ENCODE data around the gene SAG. TPM values are rescaled to one million over a fixed set of nuclear protein-coding genes. Genes with fewer than 3 reads are reported as not detected.

Gene SAG
- total and polyA plus RNA-seq, 2 experiments from 2014 or later, result 0.47 TPM; not detected in 1

GRCh38 chr2:233267516-233268245 lies 39.9 kb upstream of the SAG start:
- H3K36me3 ChIP-seq (replicated peaks; ENCODE audit: insufficient read depth, low read depth), result peaks cover 4% of the 10 kb centered on the region
- DNase-seq (ENCODE audit: low spot score), result no peak
- no peaks in the 10 kb centered on the region for H3K27me3 ChIP-seq
- no peaks in the 10 kb centered on the region for H3K9me2 ChIP-seq (replicated peaks; ENCODE audit: insufficient read depth)
- TF ChIP-seq CTCF (IDR thresholded peaks at IDR 0.05; ENCODE audit: poor library complexity) (no peak), EZH2 (IDR thresholded peaks at IDR 0.05; ENCODE audit: borderline replicate concordance) (no peak), EZH2phosphoT487 (IDR thresholded peaks at IDR 0.05; ENCODE audit: low read depth, severe bottlenecking, unreplicated experiment) (no peak)
- no peaks in the 10 kb centered on the region for H4K20me1 ChIP-seq (ENCODE audit: insufficient read depth, poor library complexity, severe bottlenecking)
- 92% methylated on average over 6 of the region's 6 CpGs for WGBS (ENCODE audit: low lambda C conversion rate, missing lambda C conversion rate)
- no peaks in the 10 kb centered on the region for H3K9me3 ChIP-seq (ENCODE audit: low read depth)
- no peaks in the 10 kb centered on the region for H3K4me1 ChIP-seq (ENCODE audit: insufficient read depth)
- no peak overlapping the region for H3K4me3 ChIP-seq
- H3K4me2 ChIP-seq, result no peak overlapping the region
- no peaks in the 10 kb centered on the region for H3K79me2 ChIP-seq
- H3K27ac ChIP-seq, result no peak overlapping the region
- H2AFZ ChIP-seq, result no peak overlapping the region

GRCh38 chr2:233270366-233270765 lies 37.2 kb upstream of the SAG start:
- Histone ChIP-seq H2AFZ (no peak overlapping the region), H3K27me3 (no peaks in the 10 kb centered on the region), H3K4me3 (no peak overlapping the region), H3K79me2 (no peaks in the 10 kb centered on the region), H4K20me1 (ENCODE audit: insufficient read depth, poor library complexity, severe bottlenecking) (no peaks in the 10 kb centered on the region), H3K36me3 (replicated peaks; ENCODE audit: insufficient read depth, low read depth) (peaks cover 4% of the 10 kb centered on the region), H3K27ac (no peak overlapping the region), H3K4me1 (ENCODE audit: insufficient read depth) (no peaks in the 10 kb centered on the region), H3K9me3 (ENCODE audit: low read depth) (no peaks in the 10 kb centered on the region), H3K9me2 (replicated peaks; ENCODE audit: insufficient read depth) (no peaks in the 10 kb centered on the region), H3K4me2 (no peak overlapping the region)
- DNase-seq (ENCODE audit: low spot score), result no peak
- 90% methylated on average over 5 of the region's 5 CpGs for WGBS (ENCODE audit: low lambda C conversion rate, missing lambda C conversion rate)
- TF ChIP-seq EZH2 (IDR thresholded peaks at IDR 0.05; ENCODE audit: borderline replicate concordance), result no peak

- no peak for DNase-seq (ENCODE audit: low spot score)
- Histone ChIP-seq H2AFZ (no peak overlapping the region), H3K79me2 (no peaks in the 10 kb centered on the region), H3K4me2 (no peak overlapping the region), H3K27me3 (no peaks in the 10 kb centered on the region), H3K9me2 (replicated peaks; ENCODE audit: insufficient read depth) (no peaks in the 10 kb centered on the region), H3K9me3 (ENCODE audit: low read depth) (no peaks in the 10 kb centered on the region), H4K20me1 (ENCODE audit: insufficient read depth, poor library complexity, severe bottlenecking) (no peaks in the 10 kb centered on the region), H3K4me1 (ENCODE audit: insufficient read depth) (no peaks in the 10 kb centered on the region), H3K36me3 (replicated peaks; ENCODE audit: insufficient read depth, low read depth) (peaks cover 4% of the 10 kb centered on the region), H3K27ac (no peak overlapping the region), H3K4me3 (no peak overlapping the region)
- 92% methylated on average over 4 of the region's 4 CpGs for WGBS (ENCODE audit: low lambda C conversion rate, missing lambda C conversion rate)
- TF ChIP-seq EZH2 (IDR thresholded peaks at IDR 0.05; ENCODE audit: borderline replicate concordance) (no peak), CTCF (IDR thresholded peaks at IDR 0.05; ENCODE audit: poor library complexity) (no peak), EZH2phosphoT487 (IDR thresholded peaks at IDR 0.05; ENCODE audit: low read depth, severe bottlenecking, unreplicated experiment) (no peak)
Measured at GRCh38 chr2:233270951-233271350, 36.7 kb upstream of the SAG start.

GRCh38 chr2:233271693-233272092 lies 35.9 kb upstream of the SAG start:
- Histone ChIP-seq H3K79me2 (no peaks in the 10 kb centered on the region), H2AFZ (no peak overlapping the region), H3K4me2 (no peak overlapping the region), H3K4me3 (no peak overlapping the region), H3K27me3 (no peaks in the 10 kb centered on the region), H4K20me1 (ENCODE audit: insufficient read depth, poor library complexity, severe bottlenecking) (no peaks in the 10 kb centered on the region), H3K36me3 (replicated peaks; ENCODE audit: insufficient read depth, low read depth) (peaks cover 4% of the 10 kb centered on the region), H3K9me3 (ENCODE audit: low read depth) (no peaks in the 10 kb centered on the region), H3K4me1 (ENCODE audit: insufficient read depth) (no peaks in the 10 kb centered on the region), H3K27ac (no peak overlapping the region), H3K9me2 (replicated peaks; ENCODE audit: insufficient read depth) (no peaks in the 10 kb centered on the region)
- TF ChIP-seq EZH2phosphoT487 (IDR thresholded peaks at IDR 0.05; ENCODE audit: low read depth, severe bottlenecking, unreplicated experiment), result no peak
- TF ChIP-seq CTCF (IDR thresholded peaks at IDR 0.05; ENCODE audit: poor library complexity), result no peak
- no peak for TF ChIP-seq EZH2 (IDR thresholded peaks at IDR 0.05; ENCODE audit: borderline replicate concordance)
- DNase-seq (ENCODE audit: low spot score), result no peak
- 98% methylated on average over 2 of the region's 2 CpGs for WGBS (ENCODE audit: low lambda C conversion rate, missing lambda C conversion rate)

All from hepatocyte (in vitro differentiated cells).